GM12892 (cell line): ENCODE measurements around the gene TFF2.

Experiments
- POLR2A ChIP-seq: IDR thresholded peaks from 2 replicates; pipeline ENCODE4 v1.6.1; 2011; ENCODE audit warnings: low read depth, low read length, control low read depth
- POLR2AphosphoS5 ChIP-seq: IDR thresholded peaks from 2 replicates; pipeline ENCODE4 v1.6.1; 2011; ENCODE audit warnings: low read depth, low read length, control low read depth
- TAF1 ChIP-seq: IDR thresholded peaks from 2 replicates; pipeline ENCODE4 v1.6.1; 2011; ENCODE audit warnings: low read depth, mild to moderate bottlenecking, control low read depth, low read length, borderline replicate concordance

GRCh38 chr21:42358937-42359336 is 8.1 kb upstream of the TFF2 start:
- TF ChIP-seq TAF1: no peak
- no peak for TF ChIP-seq POLR2A
- no peak for TF ChIP-seq POLR2AphosphoS5
